Psoas muscle (tissue), 8 donors: ENCODE measurements around the gene SRCAP. TPM values are rescaled to one million over a fixed set of nuclear protein-coding genes. Genes with fewer than 3 reads are reported as not detected.

Experiments
- ATAC-seq, 4 donors: fragments of 200-7000 bp; cut with Tn5 transposase; one replicate each; pipeline ENCODE4 v1.9.1; 2020; ENCODE audit warnings: moderate library complexity in 3 of 4, mild to moderate bottlenecking in 2 of 4
- DNase-seq, 2 donors: peaks; one replicate each; pipeline ENCODE4 v3.0.0-alpha.2; 2020
- H3K27ac ChIP-seq: fragments of 200-600 bp; one replicate; pipeline ENCODE4 v1.8.0; 2022
- H3K27me3 ChIP-seq, 3 donors: fragments of 200-600 bp in 1 of 3; one replicate each; pipeline versions ENCODE4 v1.6.1 to v1.8.0; 2013 to 2022; ENCODE audit warnings: low read length in 2 of 3, mild to moderate bottlenecking in 2 of 3, moderate library complexity in 1 of 3; ENCODE audit not compliant: insufficient read depth in 3 of 3
- H3K36me3 ChIP-seq, 2 donors: fragments of 200-600 bp in 1 of 2; one replicate each; pipeline versions ENCODE4 v1.6.1 to v1.8.0; 2013 to 2022; ENCODE audit warnings: low read depth in 1 of 2, mild to moderate bottlenecking in 1 of 2, moderate library complexity in 1 of 2; ENCODE audit not compliant: insufficient read depth in 1 of 2
- H3K4me1 ChIP-seq: fragments of 200-600 bp; one replicate; pipeline ENCODE4 v1.8.0; 2022
- H3K4me3 ChIP-seq: fragments of 200-600 bp; one replicate; pipeline ENCODE4 v1.8.0; 2022; ENCODE audit warnings: mild to moderate bottlenecking
- H3K9me3 ChIP-seq: fragments of 200-600 bp; one replicate; pipeline ENCODE4 v1.8.0; 2022
- WGBS, 3 donors: extraction: QIAGEN DNeasy Blood & Tissue Kit; methylation state at CpG; one replicate each; pipeline versions ENCODE4 v1.1.6 to v1.1.7; 2013; 5-methylcytosine and 5-hydroxymethylcytosine counted together
- intact Hi-C, 2 donors: fragments of 100-400 bp; cut with DNase I; formaldehyde crosslinking; loops; one replicate each; pipeline versions ENCODE4 v1.11.0 to v1.14.2; 2022
- polyA plus RNA-seq, 3 donors: library from polyadenylated mRNA; stranded (reverse); fragments of 200-250 nt; gene quantifications; one replicate each; pipeline ENCODE4 v1.2.3, GENCODE V29; 2013
- total RNA-seq, 4 donors: library from RNA; stranded (reverse); fragmentation: NEBNext Ultra II Directional in 2 of 4; extraction: Animal tissue kit (Norgen Biotek cat#: 25700) in 2 of 4; gene quantifications; one replicate each; pipeline versions ENCODE4 v1.2.1 to v1.2.4, GENCODE V29; 2021 to 2023
- TF ChIP-seq, protein P1 (sequence below): fragments of 200-600 bp; IDR thresholded peaks from one replicate; pipeline ENCODE4 v1.8.0; 2022; ENCODE audit warnings: antibody characterized with exemption
- donor health status: healthy with polysubstance abuse.
- donor health status: DM: no; HTN: no; CAD: no; lungs with moderate emphysema.
- donor health status: Bipolar disorder and iron deficiency.
- donor health status: healthy.
- donor health status: DM: yes; HTN: yes; CAD: no.
- donor health status: DM: no; HTN: no; CAD: no.
- donor health status: DM: no; HTN: no; CAD: no.
- donor health status: DM: yes; HTN: yes; CAD: no.

Gene SRCAP
- total and polyA plus RNA-seq, 7 donors = 4.4 to 50.1 (median 37.8) TPM

DNA sequence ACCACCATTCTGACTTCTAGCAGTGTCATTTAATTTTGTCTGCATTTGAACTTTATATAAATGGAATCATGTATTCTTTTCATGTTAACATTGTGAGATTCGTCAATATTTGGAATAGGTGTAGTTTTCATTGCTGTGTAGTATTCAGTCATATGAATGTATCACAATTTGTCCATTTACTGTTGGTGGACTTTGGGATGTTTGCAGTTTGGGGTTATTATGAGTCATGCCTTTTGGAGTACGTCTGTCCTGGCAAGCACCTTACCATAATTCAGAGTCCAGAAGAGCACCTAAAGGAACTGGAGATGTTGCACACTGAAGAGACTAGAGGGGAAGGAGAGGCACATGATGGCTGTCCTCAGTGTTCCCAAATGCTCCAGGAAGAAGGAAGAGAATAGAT lies 46.1 kb downstream of the SRCAP start:
- DNase-seq (no peak), ATAC-seq (no peak)
- Histone ChIP-seq H3K27ac (no peak overlapping the region), H3K4me3 (no peak overlapping the region), H3K9me3 (no peaks in the 10 kb centered on the region), H3K27me3 (no peaks in the 10 kb centered on the region), H3K36me3 (peaks cover 0 to 43% of the 10 kb centered on the region in 2 donors), H3K4me1 (no peaks in the 10 kb centered on the region)
- WGBS, 3 donors = 67 to 85% (median 68%) methylated on average over 2 of the region's 2 CpGs
- TF ChIP-seq, protein P1, sequence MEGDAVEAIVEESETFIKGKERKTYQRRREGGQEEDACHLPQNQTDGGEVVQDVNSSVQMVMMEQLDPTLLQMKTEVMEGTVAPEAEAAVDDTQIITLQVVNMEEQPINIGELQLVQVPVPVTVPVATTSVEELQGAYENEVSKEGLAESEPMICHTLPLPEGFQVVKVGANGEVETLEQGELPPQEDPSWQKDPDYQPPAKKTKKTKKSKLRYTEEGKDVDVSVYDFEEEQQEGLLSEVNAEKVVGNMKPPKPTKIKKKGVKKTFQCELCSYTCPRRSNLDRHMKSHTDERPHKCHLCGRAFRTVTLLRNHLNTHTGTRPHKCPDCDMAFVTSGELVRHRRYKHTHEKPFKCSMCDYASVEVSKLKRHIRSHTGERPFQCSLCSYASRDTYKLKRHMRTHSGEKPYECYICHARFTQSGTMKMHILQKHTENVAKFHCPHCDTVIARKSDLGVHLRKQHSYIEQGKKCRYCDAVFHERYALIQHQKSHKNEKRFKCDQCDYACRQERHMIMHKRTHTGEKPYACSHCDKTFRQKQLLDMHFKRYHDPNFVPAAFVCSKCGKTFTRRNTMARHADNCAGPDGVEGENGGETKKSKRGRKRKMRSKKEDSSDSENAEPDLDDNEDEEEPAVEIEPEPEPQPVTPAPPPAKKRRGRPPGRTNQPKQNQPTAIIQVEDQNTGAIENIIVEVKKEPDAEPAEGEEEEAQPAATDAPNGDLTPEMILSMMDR = no peak
- intact Hi-C loops = loop anchor here in 1 of 2 donors (5.0 kb wide), 1 partner anchor 33 kb away; no protein-coding TSS in a partner anchor

DNA sequence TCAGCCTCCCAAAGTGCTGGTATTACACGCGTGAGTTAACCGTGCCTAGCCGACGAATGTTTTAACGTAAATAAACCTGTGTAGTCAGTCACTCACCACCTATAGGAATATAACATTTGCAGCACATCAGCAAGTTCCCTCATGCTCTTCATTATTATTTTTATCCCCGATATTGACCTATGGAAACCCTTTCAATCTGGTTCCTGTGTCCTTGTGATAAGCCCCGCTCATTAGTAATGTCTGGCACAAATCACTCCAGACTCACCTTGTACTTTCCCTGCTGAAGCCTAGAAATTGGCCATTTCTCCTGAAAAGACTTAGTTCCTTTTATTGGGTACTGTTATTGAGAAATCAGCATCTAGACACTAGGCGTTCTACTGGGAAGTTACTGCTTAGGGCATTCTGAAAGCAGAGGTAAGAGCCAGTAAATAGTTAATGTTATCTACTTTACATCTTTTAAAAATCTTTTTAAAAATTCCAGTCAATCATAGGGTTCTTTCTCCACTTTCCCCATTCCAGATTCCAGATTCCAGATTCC lies 47.7 kb downstream of the SRCAP start:
- Histone ChIP-seq H3K36me3 (peaks cover 0 to 53% of the 10 kb centered on the region in 2 donors), H3K4me1 (no peaks in the 10 kb centered on the region), H3K27me3 (no peaks in the 10 kb centered on the region), H3K27ac (no peak overlapping the region), H3K4me3 (no peak overlapping the region), H3K9me3 (no peaks in the 10 kb centered on the region)
- ATAC-seq (no peak), DNase-seq (no peak)
- intact Hi-C loops = loop anchor here in 1 of 2 donors (5.0 kb wide), 1 partner anchor 34 kb away; no protein-coding TSS in a partner anchor
- WGBS, 3 donors = 88 to 94% (median 91%) methylated on average over 9 of the region's 9 CpGs
- TF ChIP-seq, protein P1 = no peak

DNA sequence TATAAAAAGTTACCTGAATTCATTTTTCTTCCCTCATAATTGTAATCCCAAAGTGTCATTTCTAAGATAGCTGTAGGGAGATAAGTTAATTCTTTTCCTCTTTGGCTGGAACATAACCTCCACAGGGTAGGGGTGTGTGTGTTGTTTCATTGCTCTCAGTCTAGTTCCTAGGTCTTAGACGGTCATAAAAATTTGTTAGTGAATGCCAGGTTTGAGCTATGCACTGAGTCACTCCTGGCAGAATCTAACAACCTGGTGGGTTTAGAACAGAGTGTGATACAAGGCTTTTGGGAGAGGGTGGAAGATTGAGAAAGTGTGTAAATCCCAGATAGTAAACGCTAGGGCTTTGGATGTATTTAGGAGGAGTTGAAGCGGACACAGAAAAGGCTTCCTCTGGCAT lies 48.4 kb downstream of the SRCAP start:
- intact Hi-C loops = loop anchor here in 1 of 2 donors (5.0 kb wide), 1 partner anchor 35 kb away; no protein-coding TSS in a partner anchor
- peak overlapping the region; percentile 81 for H3K27ac ChIP-seq
- 29 to 39% (median 32%) methylated on average over 3 of the region's 3 CpGs for WGBS, 3 donors

DNA sequence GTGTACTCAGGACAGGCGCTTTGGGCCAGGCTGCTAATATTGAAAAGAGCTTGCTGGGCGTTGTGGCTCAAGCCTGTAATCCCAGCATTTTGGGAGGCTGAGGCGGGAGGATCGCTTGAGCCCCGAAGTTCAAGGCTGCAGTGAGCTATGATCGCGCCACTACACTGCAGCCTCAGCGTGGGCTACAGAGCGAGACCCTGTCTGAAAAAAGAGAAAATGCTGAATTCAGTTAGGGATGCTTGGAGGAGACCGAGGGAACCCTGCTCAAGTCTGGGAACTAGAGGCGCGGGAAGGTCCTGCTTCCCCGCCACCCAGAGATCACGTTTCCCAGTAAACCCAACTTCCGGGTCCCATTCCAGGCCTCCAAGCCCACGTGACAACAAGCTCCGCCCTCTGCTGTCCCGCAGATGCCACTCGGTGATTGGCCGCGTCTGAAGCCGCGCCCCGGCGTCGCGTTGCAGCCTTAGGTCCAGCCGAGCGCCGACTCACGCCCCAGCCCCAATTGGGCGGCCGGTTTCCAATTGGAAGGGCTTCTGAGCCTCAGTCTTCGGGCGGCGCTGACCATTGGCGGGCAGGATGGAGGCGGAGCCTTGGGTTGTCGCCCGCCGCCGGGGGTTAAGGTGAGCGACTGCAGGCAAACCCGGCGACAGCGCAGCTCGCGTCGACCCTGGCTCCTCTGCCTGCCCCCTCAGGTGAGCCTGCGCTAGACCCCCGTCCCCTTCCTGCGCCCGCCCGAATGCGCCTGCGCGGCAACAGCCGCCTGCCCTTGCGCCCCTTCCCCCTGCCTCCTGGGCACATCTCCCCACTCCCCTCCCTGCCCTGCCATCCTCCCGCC lies 49.0 kb downstream of the SRCAP start, which contains the start of gene PHKG2:
PHKG2 (plus strand) TSS at position 627 of the 835 bp plus-strand sequence. CDS start 396 bp downstream, outside the sequence.
- peak; percentile 97 to 99 (median 98) for ATAC-seq
- DNase-seq = peak; percentile 100
- TF ChIP-seq, protein P1 = no peak
- peak within 1 kb of the TSS; percentile 81 for H3K27ac ChIP-seq
- no peaks in the 10 kb centered on the region for H3K4me1 ChIP-seq
- H3K27me3 ChIP-seq = no peaks in the 10 kb centered on the region
- H3K9me3 ChIP-seq = no peaks in the 10 kb centered on the region
- peaks cover 0 to 53% of the 10 kb centered on the region in 2 donors for H3K36me3 ChIP-seq
- H3K4me3 ChIP-seq = peak within 1 kb of the TSS; percentile 78
- WGBS, 3 donors = 2 to 3% (median 2%) methylated on average over 46 to 60 of the region's 60 CpGs
- intact Hi-C loops = loop anchor here in 1 of 2 donors (5.0 kb wide), 1 partner anchor 36 kb away; no protein-coding TSS in a partner anchor

More for the DNA sequence above, 48.4 kb downstream of the SRCAP start:
- DNase-seq (no peak), ATAC-seq (peak in 1 of 4 donors; percentile 14)
- H3K4me3 ChIP-seq = peak overlapping the region; percentile 78
- H3K9me3 ChIP-seq = no peaks in the 10 kb centered on the region
- TF ChIP-seq, protein P1 = no peak
- no peaks in the 10 kb centered on the region for H3K4me1 ChIP-seq
- H3K27me3 ChIP-seq = no peaks in the 10 kb centered on the region
- peaks cover 0 to 53% of the 10 kb centered on the region in 2 donors for H3K36me3 ChIP-seq
